WTC11 (cell line): Measurements from ENCODE around the gene MTFR2. TPM values are rescaled to one million over a fixed set of nuclear protein-coding genes. Genes with fewer than 3 reads are reported as not detected.
A peak's percentile ranks its signal among the peaks of the same experiment; 100 is the strongest.

Experiments
- ATAC-seq: fragments of 200-7000 bp; cut with Tn5 transposase; 2 replicates; pipeline ENCODE4 v1.10.0; 2021; ENCODE audit warnings: mild to moderate bottlenecking, moderate library complexity
- CTCF ChIA-PET: fragments of 300-600 bp; sonication (Branson Sonifier 250); formaldehyde crosslinking; loops from one replicate; lab custom pipeline; 2021; ENCODE audit warnings: antibody characterized with exemption; lab: Charles Lee
- POLR2A ChIA-PET: fragments of 350-600 bp; sonication (Branson Sonifier 250); formaldehyde crosslinking; loops from one replicate; lab custom pipeline; 2021; ENCODE audit warnings: antibody characterized with exemption; lab: Charles Lee
- DNase-seq: peaks from one replicate; pipeline ENCODE4 v3.0.0; 2021; ENCODE audit warnings: low spot score
- H3K27ac Mint-ChIP-seq: 2 replicates; pipeline ENCODE4 v1.8.0; 2021; ENCODE audit warnings: mixed read lengths
- H3K27me3 Mint-ChIP-seq: 2 replicates; pipeline ENCODE4 v1.8.0; 2021; ENCODE audit warnings: low read depth, mild to moderate bottlenecking, moderate library complexity, mixed read lengths
- H3K36me3 Mint-ChIP-seq: 2 replicates; pipeline ENCODE4 v1.8.0; 2021; ENCODE audit warnings: mixed read lengths
- H3K4me1 Mint-ChIP-seq: 2 replicates; pipeline ENCODE4 v1.8.0; 2022; ENCODE audit warnings: mixed read lengths
- H3K4me3 Mint-ChIP-seq: 2 replicates; pipeline ENCODE4 v1.8.0; 2021; ENCODE audit warnings: mild to moderate bottlenecking, moderate library complexity, mixed read lengths
- H3K9me3 Mint-ChIP-seq: 2 replicates; pipeline ENCODE4 v1.8.0; 2021; ENCODE audit warnings: mixed read lengths
- CDX4 ChIP-seq: fragments of 250-450 bp; sonication (Bioruptor Pico); IDR thresholded peaks from 2 replicates; pipeline ENCODE4 v1.9.0; 2021; ENCODE audit warnings: moderate library complexity, mild to moderate bottlenecking, inconsistent platforms, borderline replicate concordance
- EMX1 ChIP-seq: fragments of 250-450 bp; sonication (Bioruptor Pico); IDR thresholded peaks from 2 replicates; pipeline ENCODE4 v1.8.0; 2021; ENCODE audit warnings: mild to moderate bottlenecking
- ERG ChIP-seq: fragments of 250-450 bp; sonication (Bioruptor Pico); IDR thresholded peaks from 2 replicates; pipeline ENCODE4 v1.8.0; 2021; ENCODE audit warnings: mild to moderate bottlenecking
- FOXJ3 ChIP-seq: sonication (generic); formaldehyde crosslinking; IDR thresholded peaks from 2 replicates; pipeline ENCODE4 v1.9.0; 2021; ENCODE audit warnings: missing genetic modification reagents, mild to moderate bottlenecking, borderline replicate concordance
- NFATC4 ChIP-seq: fragments of 250-450 bp; sonication (Bioruptor Pico); IDR thresholded peaks from 2 replicates; pipeline ENCODE4 v1.9.0; 2021; ENCODE audit warnings: mild to moderate bottlenecking
- PRRX2 ChIP-seq: fragments of 250-450 bp; sonication (Bioruptor Pico); IDR thresholded peaks from 2 replicates; pipeline ENCODE4 v1.8.0; 2021; ENCODE audit warnings: mild to moderate bottlenecking
- ZNF281 ChIP-seq: sonication (generic); formaldehyde crosslinking; IDR thresholded peaks from 2 replicates; pipeline ENCODE4 v1.8.0; 2023; ENCODE audit warnings: mild to moderate bottlenecking, missing genetic modification reagents
- ZNF396 ChIP-seq: fragments of 250-450 bp; sonication (Bioruptor Pico); IDR thresholded peaks from 2 replicates; pipeline ENCODE4 v1.8.0; 2021; ENCODE audit warnings: mild to moderate bottlenecking, moderate library complexity, borderline replicate concordance
- ZNF416 ChIP-seq: fragments of 250-450 bp; sonication (Bioruptor Pico); IDR thresholded peaks from 2 replicates; pipeline ENCODE4 v1.9.0; 2021; ENCODE audit warnings: mild to moderate bottlenecking, inconsistent platforms
- ZNF671 ChIP-seq: fragments of 250-450 bp; sonication (Bioruptor Pico); IDR thresholded peaks from 2 replicates; pipeline ENCODE4 v1.8.0; 2021; ENCODE audit warnings: mild to moderate bottlenecking
- total RNA-seq: library from RNA; stranded (reverse); gene quantifications from 3 replicates; pipeline ENCODE4 v1.2.3, GENCODE V29; 2021
- TF ChIP-seq, protein P1 (sequence below): sonication (generic); formaldehyde crosslinking; IDR thresholded peaks from 2 replicates; pipeline ENCODE4 v1.8.1; 2023; ENCODE audit warnings: mild to moderate bottlenecking, moderate library complexity, missing genetic modification reagents
- TF ChIP-seq, protein P2 (sequence below): sonication (generic); formaldehyde crosslinking; IDR thresholded peaks from 2 replicates; pipeline ENCODE4 v1.8.0; 2022; ENCODE audit warnings: mild to moderate bottlenecking, missing genetic modification reagents
- TF ChIP-seq, protein P3 (sequence below): fragments of 250-450 bp; sonication (Bioruptor Pico); IDR thresholded peaks from 2 replicates; pipeline ENCODE4 v1.9.0; 2021; ENCODE audit warnings: mild to moderate bottlenecking

Gene MTFR2
- total RNA-seq, 1 experiment from 2014 or later, result 8.5 TPM

DNA sequence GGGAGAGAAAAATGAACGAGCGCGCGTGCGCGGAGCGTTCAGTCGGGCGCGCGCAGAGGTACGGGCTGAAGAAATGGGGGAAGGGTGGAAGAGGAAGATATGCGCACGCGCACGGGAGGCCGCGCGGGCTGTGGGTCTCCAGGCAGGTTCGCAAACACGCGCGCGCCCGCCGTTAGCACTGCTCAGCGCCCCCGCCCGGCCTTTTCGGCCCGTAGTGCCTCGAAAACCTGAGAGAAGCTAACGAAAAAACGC is 39.1 kb upstream of the MTFR2 start:
- peak; percentile 90 for DNase-seq
- Mint-ChIP-seq H3K36me3 (peaks cover 9% of the 10 kb centered on the region), H3K9me3 (no peaks in the 10 kb centered on the region), H3K27me3 (no peaks in the 10 kb centered on the region), H3K4me1 (peaks cover 47% of the 10 kb centered on the region), H3K27ac (peak overlapping the region; percentile 100), H3K4me3 (peak overlapping the region; percentile 100)
- ChIA-PET POLR2A (interaction anchor here (1.0 to 1.7 kb wide), 11 partner anchors 8 to 788 kb away, joined by 3 to 11 read pairs (median 5); partner anchors contain the start of genes MAP7 and MTFR2), CTCF (interaction anchor here (0.9 to 1.7 kb wide), 5 partner anchors 28 to 503 kb away, joined by 3 to 10 read pairs (median 6); partner anchors contain the start of genes MAP3K5 and MAP7)
- ATAC-seq, result peak; percentile 33
- peak; percentile 89 for TF ChIP-seq ZNF671 (CRISPR knock-in tag)
- 0 out of 2 replicates have a peak, but pooled peaks have one; percentile 55 for TF ChIP-seq NFATC4 (CRISPR knock-in tag)
- TF ChIP-seq FOXJ3, result no peak
- peak; percentile 83; the same call in 1 of the 2 replicates for TF ChIP-seq ERG (CRISPR knock-in tag)
- peak; percentile 83; the same call in 1 of the 2 replicates for TF ChIP-seq EMX1 (CRISPR knock-in tag)
- TF ChIP-seq ZNF396 (CRISPR knock-in tag), result no peak
- TF ChIP-seq ZNF281, result no peak
- TF ChIP-seq, protein P1, sequence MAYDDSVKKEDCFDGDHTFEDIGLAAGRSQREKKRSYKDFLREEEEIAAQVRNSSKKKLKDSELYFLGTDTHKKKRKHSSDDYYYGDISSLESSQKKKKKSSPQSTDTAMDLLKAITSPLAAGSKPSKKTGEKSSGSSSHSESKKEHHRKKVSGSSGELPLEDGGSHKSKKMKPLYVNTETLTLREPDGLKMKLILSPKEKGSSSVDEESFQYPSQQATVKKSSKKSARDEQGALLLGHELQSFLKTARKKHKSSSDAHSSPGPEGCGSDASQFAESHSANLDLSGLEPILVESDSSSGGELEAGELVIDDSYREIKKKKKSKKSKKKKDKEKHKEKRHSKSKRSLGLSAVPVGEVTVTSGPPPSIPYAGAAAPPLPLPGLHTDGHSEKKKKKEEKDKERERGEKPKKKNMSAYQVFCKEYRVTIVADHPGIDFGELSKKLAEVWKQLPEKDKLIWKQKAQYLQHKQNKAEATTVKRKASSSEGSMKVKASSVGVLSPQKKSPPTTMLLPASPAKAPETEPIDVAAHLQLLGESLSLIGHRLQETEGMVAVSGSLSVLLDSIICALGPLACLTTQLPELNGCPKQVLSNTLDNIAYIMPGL, result peak; percentile 72; the same call in 1 of the 2 replicates
- TF ChIP-seq, protein P2, sequence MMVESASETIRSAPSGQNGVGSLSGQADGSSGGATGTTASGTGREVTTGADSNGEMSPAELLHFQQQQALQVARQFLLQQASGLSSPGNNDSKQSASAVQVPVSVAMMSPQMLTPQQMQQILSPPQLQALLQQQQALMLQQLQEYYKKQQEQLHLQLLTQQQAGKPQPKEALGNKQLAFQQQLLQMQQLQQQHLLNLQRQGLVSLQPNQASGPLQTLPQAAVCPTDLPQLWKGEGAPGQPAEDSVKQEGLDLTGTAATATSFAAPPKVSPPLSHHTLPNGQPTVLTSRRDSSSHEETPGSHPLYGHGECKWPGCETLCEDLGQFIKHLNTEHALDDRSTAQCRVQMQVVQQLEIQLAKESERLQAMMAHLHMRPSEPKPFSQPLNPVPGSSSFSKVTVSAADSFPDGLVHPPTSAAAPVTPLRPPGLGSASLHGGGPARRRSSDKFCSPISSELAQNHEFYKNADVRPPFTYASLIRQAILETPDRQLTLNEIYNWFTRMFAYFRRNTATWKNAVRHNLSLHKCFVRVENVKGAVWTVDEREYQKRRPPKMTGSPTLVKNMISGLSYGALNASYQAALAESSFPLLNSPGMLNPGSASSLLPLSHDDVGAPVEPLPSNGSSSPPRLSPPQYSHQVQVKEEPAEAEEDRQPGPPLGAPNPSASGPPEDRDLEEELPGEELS, result 0 out of 2 replicates have a peak, but pooled peaks have one; percentile 18
- TF ChIP-seq CDX4 (CRISPR knock-in tag), result peak; percentile 31; the same call in 1 of the 2 replicates
- TF ChIP-seq, protein P3, sequence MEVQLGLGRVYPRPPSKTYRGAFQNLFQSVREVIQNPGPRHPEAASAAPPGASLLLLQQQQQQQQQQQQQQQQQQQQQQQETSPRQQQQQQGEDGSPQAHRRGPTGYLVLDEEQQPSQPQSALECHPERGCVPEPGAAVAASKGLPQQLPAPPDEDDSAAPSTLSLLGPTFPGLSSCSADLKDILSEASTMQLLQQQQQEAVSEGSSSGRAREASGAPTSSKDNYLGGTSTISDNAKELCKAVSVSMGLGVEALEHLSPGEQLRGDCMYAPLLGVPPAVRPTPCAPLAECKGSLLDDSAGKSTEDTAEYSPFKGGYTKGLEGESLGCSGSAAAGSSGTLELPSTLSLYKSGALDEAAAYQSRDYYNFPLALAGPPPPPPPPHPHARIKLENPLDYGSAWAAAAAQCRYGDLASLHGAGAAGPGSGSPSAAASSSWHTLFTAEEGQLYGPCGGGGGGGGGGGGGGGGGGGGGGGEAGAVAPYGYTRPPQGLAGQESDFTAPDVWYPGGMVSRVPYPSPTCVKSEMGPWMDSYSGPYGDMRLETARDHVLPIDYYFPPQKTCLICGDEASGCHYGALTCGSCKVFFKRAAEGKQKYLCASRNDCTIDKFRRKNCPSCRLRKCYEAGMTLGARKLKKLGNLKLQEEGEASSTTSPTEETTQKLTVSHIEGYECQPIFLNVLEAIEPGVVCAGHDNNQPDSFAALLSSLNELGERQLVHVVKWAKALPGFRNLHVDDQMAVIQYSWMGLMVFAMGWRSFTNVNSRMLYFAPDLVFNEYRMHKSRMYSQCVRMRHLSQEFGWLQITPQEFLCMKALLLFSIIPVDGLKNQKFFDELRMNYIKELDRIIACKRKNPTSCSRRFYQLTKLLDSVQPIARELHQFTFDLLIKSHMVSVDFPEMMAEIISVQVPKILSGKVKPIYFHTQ (CRISPR knock-in tag), result peak; percentile 87; the same call in 1 of the 2 replicates
- peak; percentile 72; the same call in 1 of the 2 replicates for TF ChIP-seq PRRX2
- peak; percentile 82; the same call in 1 of the 2 replicates for TF ChIP-seq ZNF416 (CRISPR knock-in tag)
